K562 (cell line): Measurements from ENCODE around the gene STC2. TPM values are rescaled to one million over a fixed set of nuclear protein-coding genes. Genes with fewer than 3 reads are reported as not detected.
A peak's percentile ranks its signal among the peaks of the same experiment; 100 is the strongest.

ENCODE experiments used
- DACH1 ChIP-seq: fragments of 450-650 bp; IDR thresholded peaks from 2 replicates; pipeline ENCODE4 v1.6.1; 2018; ENCODE audit not compliant: partially characterized antibody
- DIDO1 ChIP-seq: fragments of 450-650 bp; IDR thresholded peaks from 2 replicates; pipeline ENCODE4 v1.6.1; 2016; ENCODE audit warnings: low read depth, missing biosample characterization, missing genetic modification characterization
- HNRNPL ChIP-seq: fragments of 200-400 bp; formaldehyde crosslinking; IDR thresholded peaks from 2 replicates; pipeline ENCODE4 v1.6.1; 2017; ENCODE audit warnings: low read depth, mild to moderate bottlenecking, low read length
- LEF1 ChIP-seq: fragments of 450-650 bp; IDR thresholded peaks from 2 replicates; pipeline ENCODE4 v1.6.1; 2016; ENCODE audit warnings: mild to moderate bottlenecking
- MCM2 ChIP-seq: fragments of 450-650 bp; IDR thresholded peaks from 2 replicates; pipeline ENCODE4 v1.6.1; 2017; ENCODE audit warnings: low read depth, mild to moderate bottlenecking
- PHB ChIP-seq: fragments of 250-450 bp; sonication (Bioruptor Pico); IDR thresholded peaks from 2 replicates; pipeline ENCODE4 v1.5.0; 2021
- PHB2 ChIP-seq: fragments of 450-650 bp; IDR thresholded peaks from 2 replicates; pipeline ENCODE4 v1.6.1; 2017; ENCODE audit warnings: low read depth
- SAFB2 ChIP-seq: fragments of 200-400 bp; formaldehyde crosslinking; IDR thresholded peaks from 2 replicates; pipeline ENCODE4 v1.6.1; 2018; ENCODE audit warnings: borderline replicate concordance, low read length, low read depth, moderate library complexity; ENCODE audit not compliant: severe bottlenecking
- TEAD2 ChIP-seq: fragments of 450-650 bp; IDR thresholded peaks from 2 replicates; pipeline ENCODE4 v1.6.1; 2016; ENCODE audit warnings: missing genetic modification characterization, control low read depth, missing compliant biosample characterization
- U2AF1 ChIP-seq: fragments of 200-400 bp; formaldehyde crosslinking; optimal IDR thresholded peaks from 2 replicates; pipeline ENCODE3; 2017; ENCODE audit warnings: mild to moderate bottlenecking, low read depth, low read length, moderate library complexity
- ZNF239 ChIP-seq: fragments of 250-450 bp; sonication (Bioruptor Pico); IDR thresholded peaks from 2 replicates; pipeline ENCODE4 v1.4.0; 2020; ENCODE audit warnings: mild to moderate bottlenecking
- ZNF282 ChIP-seq: sonication (generic); formaldehyde crosslinking; IDR thresholded peaks from 2 replicates; pipeline ENCODE4 v1.8.1; 2023; ENCODE audit warnings: missing genetic modification reagents
- ZNF644 ChIP-seq: fragments of 200-800 bp; sonication (Bioruptor generic); IDR thresholded peaks from 2 replicates; pipeline ENCODE4 v1.6.1; 2016; ENCODE audit warnings: low read depth, missing genetic modification characterization, missing compliant biosample characterization
- ZZZ3 ChIP-seq: fragments of 450-650 bp; IDR thresholded peaks from 2 replicates; pipeline ENCODE4 v1.6.1; 2016; ENCODE audit warnings: antibody characterized with exemption, mild to moderate bottlenecking, moderate library complexity
- polyA plus RNA-seq, 8 experiments: library from polyadenylated mRNA; depleted of rRNA in 4 of 8; stranded (reverse) in 5 of 8; unstranded in 3 of 8; fragments of >200 nt; fragmentation: Nextera tagmentation in 2 of 8; fragmentation: Illumina TruSeq in 1 of 8; extraction: Ambion mirVana in 2 of 8; extraction: Trizol in 1 of 8; gene quantifications; 2 replicates each; pipeline versions ENCODE4 v1.2.1 to v1.2.3, GENCODE V29; 2011 to 2014; ENCODE audit warnings: inconsistent platforms in 1 of 8, missing spikeins in 1 of 8
- total RNA-seq, 7 experiments: library from RNA; depleted of rRNA in 6 of 7; stranded (reverse); fragments of >200 nt in 6 of 7; fragmentation: Illumina TruSeq in 2 of 7; extraction: Trizol in 2 of 7; gene quantifications; 2 replicates each; pipeline versions ENCODE4 v1.2.1 to v1.2.3, GENCODE V29; 2011 to 2021; ENCODE audit warnings: low replicate concordance in 1 of 7
- TF ChIP-seq, protein P1 (sequence below): fragments of 250-450 bp; sonication (Bioruptor Pico); IDR thresholded peaks from 2 replicates; pipeline ENCODE4 v1.5.0; 2021
- TF ChIP-seq, protein P2 (sequence below), 2 experiments: fragments of 450-650 bp in 1 of 2; sonication (generic) in 1 of 2; formaldehyde crosslinking in 1 of 2; IDR thresholded peaks; 2 replicates each; pipeline versions ENCODE4 v1.7.1 to v1.9.0; 2016 to 2022; ENCODE audit warnings: inconsistent platforms in 1 of 2, mild to moderate bottlenecking in 1 of 2, missing genetic modification reagents in 1 of 2
- TF ChIP-seq, protein P3 (sequence below), 2 experiments: IDR thresholded peaks; 2 replicates each; pipeline ENCODE4 v1.6.1; 2011; ENCODE audit warnings: borderline replicate concordance in 1 of 2, control low read depth in 1 of 2, low read depth in 1 of 2, low read length in 1 of 2, mild to moderate bottlenecking in 1 of 2, mixed read lengths in 1 of 2, moderate library complexity in 1 of 2; ENCODE audit not compliant: insufficient read depth in 1 of 2, insufficient read length in 1 of 2, poor library complexity in 1 of 2, severe bottlenecking in 1 of 2; ENCODE audit errors: extremely low read depth in 1 of 2

STC2 gene
- total and polyA plus RNA-seq, 9 of the 15 experiments (the other 6 are each of a cell fraction or from before 2014, with no cell fraction given): 0.62 to 31.7 (median 7.4) TPM

DNA sequence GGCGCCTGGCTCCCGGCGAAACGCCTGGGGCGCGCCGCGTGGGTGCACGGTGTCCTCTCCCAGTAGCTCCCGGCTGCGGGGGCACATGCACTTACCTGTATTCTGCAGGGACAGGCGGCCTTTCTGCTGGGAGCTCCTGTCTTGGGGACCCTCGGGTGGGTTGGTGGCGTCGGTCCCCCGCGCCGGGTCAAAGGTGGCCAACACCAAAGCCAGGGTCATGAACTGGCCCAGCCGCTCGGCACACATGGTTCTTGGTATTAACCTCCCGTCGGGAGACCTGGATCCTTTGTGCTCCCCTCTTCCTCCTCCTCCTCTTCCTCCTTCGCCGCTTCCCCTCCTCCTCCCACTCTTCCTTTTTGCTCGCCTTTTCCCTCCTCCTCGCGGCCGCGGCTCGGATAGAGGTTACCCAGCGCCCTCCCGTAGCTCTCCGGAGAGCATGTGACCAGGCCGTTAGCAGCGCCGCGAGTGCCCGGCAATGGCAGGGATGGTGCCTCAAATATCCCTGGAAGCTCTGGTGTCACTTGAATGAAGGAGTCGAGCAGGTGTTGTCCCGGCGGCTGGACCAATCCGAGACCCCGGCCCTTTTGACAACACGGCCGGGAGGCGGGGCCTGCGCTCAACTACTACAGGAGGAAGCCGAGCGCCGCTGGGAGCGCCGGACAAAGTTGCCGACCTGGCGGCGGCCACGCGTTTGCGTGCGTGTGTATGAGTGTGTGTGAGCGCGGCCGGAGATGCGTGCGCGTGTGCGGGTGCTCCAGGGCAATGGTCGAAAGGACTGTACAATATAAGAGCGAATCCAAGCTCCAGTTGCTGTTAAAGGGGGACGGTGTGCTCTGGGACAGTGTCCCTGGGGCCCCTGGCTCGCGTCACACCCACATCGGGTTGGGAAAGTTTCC lies at the start of gene STC2 (continued):
- TF ChIP-seq, protein P1, sequence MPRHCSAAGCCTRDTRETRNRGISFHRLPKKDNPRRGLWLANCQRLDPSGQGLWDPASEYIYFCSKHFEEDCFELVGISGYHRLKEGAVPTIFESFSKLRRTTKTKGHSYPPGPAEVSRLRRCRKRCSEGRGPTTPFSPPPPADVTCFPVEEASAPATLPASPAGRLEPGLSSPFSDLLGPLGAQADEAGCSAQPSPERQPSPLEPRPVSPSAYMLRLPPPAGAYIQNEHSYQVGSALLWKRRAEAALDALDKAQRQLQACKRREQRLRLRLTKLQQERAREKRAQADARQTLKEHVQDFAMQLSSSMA (CRISPR knock-in tag): no peak
- TF ChIP-seq LEF1: no peak
- TF ChIP-seq DIDO1 (tag): no peak
- no peak for TF ChIP-seq HNRNPL
- no peak for TF ChIP-seq SAFB2
- no peak for TF ChIP-seq U2AF1
- 0 out of 2 replicates have a peak, but pooled peaks have one; percentile 45 for TF ChIP-seq PHB (CRISPR knock-in tag)
- TF ChIP-seq ZNF239 (CRISPR knock-in tag): no peak
- TF ChIP-seq MCM2: no peak
- TF ChIP-seq, protein P2, sequence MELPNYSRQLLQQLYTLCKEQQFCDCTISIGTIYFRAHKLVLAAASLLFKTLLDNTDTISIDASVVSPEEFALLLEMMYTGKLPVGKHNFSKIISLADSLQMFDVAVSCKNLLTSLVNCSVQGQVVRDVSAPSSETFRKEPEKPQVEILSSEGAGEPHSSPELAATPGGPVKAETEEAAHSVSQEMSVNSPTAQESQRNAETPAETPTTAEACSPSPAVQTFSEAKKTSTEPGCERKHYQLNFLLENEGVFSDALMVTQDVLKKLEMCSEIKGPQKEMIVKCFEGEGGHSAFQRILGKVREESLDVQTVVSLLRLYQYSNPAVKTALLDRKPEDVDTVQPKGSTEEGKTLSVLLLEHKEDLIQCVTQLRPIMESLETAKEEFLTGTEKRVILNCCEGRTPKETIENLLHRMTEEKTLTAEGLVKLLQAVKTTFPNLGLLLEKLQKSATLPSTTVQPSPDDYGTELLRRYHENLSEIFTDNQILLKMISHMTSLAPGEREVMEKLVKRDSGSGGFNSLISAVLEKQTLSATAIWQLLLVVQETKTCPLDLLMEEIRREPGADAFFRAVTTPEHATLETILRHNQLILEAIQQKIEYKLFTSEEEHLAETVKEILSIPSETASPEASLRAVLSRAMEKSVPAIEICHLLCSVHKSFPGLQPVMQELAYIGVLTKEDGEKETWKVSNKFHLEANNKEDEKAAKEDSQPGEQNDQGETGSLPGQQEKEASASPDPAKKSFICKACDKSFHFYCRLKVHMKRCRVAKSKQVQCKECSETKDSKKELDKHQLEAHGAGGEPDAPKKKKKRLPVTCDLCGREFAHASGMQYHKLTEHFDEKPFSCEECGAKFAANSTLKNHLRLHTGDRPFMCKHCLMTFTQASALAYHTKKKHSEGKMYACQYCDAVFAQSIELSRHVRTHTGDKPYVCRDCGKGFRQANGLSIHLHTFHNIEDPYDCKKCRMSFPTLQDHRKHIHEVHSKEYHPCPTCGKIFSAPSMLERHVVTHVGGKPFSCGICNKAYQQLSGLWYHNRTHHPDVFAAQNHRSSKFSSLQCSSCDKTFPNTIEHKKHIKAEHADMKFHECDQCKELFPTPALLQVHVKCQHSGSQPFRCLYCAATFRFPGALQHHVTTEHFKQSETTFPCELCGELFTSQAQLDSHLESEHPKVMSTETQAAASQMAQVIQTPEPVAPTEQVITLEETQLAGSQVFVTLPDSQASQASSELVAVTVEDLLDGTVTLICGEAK (IDR thresholded peaks at IDR 0.05): no peak
- TF ChIP-seq, protein P2 (CRISPR knock-in tag; IDR thresholded peaks at IDR 0.05): no peak
- TF ChIP-seq PHB2: no peak
- TF ChIP-seq ZNF644 (tag): no peak
- TF ChIP-seq TEAD2: no peak
- TF ChIP-seq ZZZ3: no peak
- TF ChIP-seq, protein P3, sequence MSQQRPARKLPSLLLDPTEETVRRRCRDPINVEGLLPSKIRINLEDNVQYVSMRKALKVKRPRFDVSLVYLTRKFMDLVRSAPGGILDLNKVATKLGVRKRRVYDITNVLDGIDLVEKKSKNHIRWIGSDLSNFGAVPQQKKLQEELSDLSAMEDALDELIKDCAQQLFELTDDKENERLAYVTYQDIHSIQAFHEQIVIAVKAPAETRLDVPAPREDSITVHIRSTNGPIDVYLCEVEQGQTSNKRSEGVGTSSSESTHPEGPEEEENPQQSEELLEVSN (IDR thresholded peaks at IDR 0.05; ENCODE audit: borderline replicate concordance in 1 of 2, extremely low read depth in 1 of 2, insufficient read depth in 1 of 2, insufficient read length in 1 of 2, low read depth in 1 of 2, low read length in 1 of 2, poor library complexity in 1 of 2, severe bottlenecking in 1 of 2): peak in 1 of 2 experiments; percentile 87
- TF ChIP-seq ZNF282 (CRISPR knock-in tag): 0 out of 2 replicates have a peak, but pooled peaks have one; percentile 87
- peak; percentile 11 for TF ChIP-seq DACH1
